ENCODE data around the gene CADPS.
"Not testable (repeated sequence)": the region's sequence is repeated elsewhere in the genome, so short reads cannot be mapped to it uniquely, and the experiment has no call there.

GRCh38 chr3:62580485-62580884 lies 294.7 kb downstream of the CADPS start:
- not testable (repeated sequence) for TF ChIP-seq CTCF, POLR2A, EP300 (IDR thresholded peaks at IDR 0.05)

Data from sigmoid colon (tissue), 4 donors.